ENCODE data around the gene YWHAG.

- TF ChIP-seq, protein P1, sequence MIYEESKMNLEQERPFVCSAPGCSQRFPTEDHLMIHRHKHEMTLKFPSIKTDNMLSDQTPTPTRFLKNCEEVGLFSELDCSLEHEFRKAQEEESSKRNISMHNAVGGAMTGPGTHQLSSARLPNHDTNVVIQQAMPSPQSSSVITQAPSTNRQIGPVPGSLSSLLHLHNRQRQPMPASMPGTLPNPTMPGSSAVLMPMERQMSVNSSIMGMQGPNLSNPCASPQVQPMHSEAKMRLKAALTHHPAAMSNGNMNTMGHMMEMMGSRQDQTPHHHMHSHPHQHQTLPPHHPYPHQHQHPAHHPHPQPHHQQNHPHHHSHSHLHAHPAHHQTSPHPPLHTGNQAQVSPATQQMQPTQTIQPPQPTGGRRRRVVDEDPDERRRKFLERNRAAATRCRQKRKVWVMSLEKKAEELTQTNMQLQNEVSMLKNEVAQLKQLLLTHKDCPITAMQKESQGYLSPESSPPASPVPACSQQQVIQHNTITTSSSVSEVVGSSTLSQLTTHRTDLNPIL (CRISPR knock-in tag; IDR thresholded peaks at IDR 0.05; ENCODE audit: low read depth), result no peak
- TF ChIP-seq ZNF565 (CRISPR knock-in tag; conservative IDR thresholded peaks at IDR 0.05; ENCODE audit: low read depth) (no peak), ZFP3 (CRISPR knock-in tag; IDR thresholded peaks at IDR 0.05) (no peak), ZFP30 (CRISPR knock-in tag; IDR thresholded peaks at IDR 0.05) (no peak), ARNTL (CRISPR knock-in tag; IDR thresholded peaks at IDR 0.05; ENCODE audit: borderline replicate concordance, low read depth) (no peak), OSR1 (CRISPR knock-in tag; IDR thresholded peaks at IDR 0.05) (no peak), PATZ1 (CRISPR knock-in tag; IDR thresholded peaks at IDR 0.05; ENCODE audit: borderline replicate concordance) (no peak), RARB (CRISPR knock-in tag; IDR thresholded peaks at IDR 0.05) (no peak)
These were observed 9.4 kb downstream of the YWHAG start for GRCh38 chr7:76349313-76349885.

Data from SK-N-SH treated with all-trans-retinoic acid at 6 μM for 48 hours (cell line).